NCI-H510A (cell line): ENCODE results near the gene TRPC4.

ENCODE experiments used
- DNase-seq: peaks from one replicate; lab custom pipeline; 2025; lab: John Stamatoyannopoulos, UW

Gene TRPC4

DNA sequence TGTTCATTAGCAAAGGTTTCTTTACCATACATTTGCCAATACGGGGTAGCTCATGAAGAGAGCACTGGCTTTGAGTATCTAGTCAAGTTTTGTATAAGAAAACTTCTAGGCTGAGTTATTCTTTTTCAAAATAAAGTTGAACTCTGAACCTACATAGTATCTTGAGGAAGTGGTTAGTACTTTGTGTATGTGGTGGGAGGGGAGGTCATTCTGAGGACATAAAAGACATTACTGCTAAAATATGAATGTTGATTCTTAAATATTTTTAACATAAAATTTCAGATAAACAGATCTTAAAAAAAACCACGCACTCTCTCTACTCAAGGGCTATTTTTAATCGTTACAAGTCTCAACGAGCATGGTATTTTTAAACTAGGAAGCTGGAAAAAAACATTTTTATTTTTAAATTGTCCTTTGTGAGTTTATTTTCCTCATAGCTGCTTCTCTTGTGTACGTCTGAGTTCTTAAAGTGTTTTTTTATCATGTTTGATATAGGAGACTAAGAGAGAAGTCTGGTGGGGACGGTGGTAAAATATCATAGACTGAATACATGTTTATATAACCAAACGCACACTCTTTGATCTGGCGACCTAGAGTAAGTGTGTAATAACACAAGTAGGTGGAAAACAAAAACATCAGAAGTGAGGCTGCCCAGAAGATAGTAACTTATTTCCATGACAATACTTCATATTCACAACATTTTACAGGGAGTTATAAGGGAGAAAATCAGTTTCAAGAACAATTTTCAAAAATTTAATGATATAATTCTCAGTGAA, 153.0 kb downstream of the TRPC4 start:
- DNase-seq = no peak

- DNase-seq = no peak
These were observed 154.0 kb downstream of the TRPC4 start for GRCh38 chr13:37715606-37716015.

DNA sequence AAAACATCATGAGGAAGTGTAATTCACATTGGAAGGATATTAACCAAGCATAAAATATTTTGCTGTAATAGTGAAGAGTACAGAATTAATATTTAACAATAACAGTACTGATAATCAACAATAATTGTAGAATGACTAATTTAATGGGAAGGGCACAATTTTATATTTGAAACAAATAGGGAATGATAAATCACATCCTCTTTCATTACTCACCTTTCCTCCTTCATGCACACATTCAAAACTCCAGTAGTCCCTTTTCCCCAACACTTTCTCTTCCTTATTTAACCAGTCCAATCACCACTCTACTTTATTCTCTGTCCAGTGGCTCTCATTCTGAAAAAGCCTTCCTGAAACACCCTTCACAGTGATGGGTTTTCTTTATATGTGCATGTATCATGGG, 160.3 kb downstream of the TRPC4 start:
- DNase-seq = no peak

- no peak for DNase-seq
These were observed 161.7 kb downstream of the TRPC4 start for GRCh38 chr13:37707739-37708500.

GRCh38 chr13:37706041-37706440, 163.5 kb downstream of the TRPC4 start:
- DNase-seq = no peak

GRCh38 chr13:37701972-37702371, 167.6 kb downstream of the TRPC4 start:
- no peak for DNase-seq

DNA sequence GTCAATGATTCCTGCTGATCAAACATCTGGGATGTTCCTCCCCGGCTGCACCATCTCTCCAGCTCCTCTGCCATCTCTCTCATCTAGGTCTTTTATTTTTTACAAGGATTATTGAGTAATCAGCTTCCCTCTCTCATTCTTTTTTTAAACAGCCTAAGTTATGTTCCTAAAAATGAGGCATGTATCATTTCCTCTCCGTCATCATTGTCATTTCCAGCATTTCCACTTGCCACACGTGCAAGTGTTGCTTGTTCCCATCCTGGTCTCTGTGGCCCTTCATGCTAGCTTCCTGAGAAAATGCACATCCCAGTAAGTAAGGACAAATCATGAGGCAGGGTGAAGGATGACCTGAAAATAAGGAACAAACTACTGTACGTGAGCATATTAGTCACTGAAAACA, 168.3 kb downstream of the TRPC4 start:
- no peak for DNase-seq

DNA sequence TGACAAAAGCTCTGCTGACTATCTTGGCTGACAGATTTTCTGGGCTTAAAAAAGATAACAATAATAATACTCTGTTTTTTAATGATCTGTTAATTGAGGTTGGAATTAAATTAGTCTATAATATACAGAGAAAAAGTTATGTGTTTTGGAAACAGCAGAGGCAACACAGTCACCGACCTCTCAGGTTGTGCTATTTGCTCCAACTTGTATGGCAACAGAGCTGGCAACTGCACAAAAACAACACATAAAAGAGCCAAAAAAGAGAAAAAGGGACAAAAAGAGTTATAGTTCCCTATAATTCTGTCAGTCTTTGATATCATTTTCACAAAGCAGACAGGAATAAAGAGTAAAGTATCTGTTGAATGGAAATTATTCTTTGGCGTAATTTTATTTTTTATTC, 168.7 kb downstream of the TRPC4 start:
- no peak for DNase-seq

GRCh38 chr13:37695200-37695599, 174.4 kb downstream of the TRPC4 start:
- no peak for DNase-seq

GRCh38 chr13:37690361-37690760, 179.2 kb downstream of the TRPC4 start:
- DNase-seq = no peak

- no peak for DNase-seq
These were observed 183.1 kb downstream of the TRPC4 start for GRCh38 chr13:37686501-37686900.

DNA sequence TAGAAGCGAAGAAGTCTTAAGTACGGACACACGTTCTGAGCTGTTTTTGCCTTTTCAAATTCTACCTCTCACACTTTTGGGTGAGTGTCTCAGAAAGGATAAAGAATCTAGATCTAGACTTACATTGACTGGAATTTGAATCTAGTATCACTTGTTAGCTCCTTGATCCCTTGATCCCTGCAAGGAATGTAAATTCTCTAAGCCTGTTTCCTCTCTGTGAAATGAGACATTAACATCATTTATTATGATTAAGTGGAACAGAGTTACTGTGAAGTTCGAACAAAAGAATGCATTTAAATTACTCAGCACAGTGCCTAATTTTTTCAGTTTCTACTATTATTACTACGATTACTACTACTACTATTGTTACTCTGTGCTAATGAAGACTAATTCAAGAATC, 184.4 kb downstream of the TRPC4 start:
- no peak for DNase-seq

DNA sequence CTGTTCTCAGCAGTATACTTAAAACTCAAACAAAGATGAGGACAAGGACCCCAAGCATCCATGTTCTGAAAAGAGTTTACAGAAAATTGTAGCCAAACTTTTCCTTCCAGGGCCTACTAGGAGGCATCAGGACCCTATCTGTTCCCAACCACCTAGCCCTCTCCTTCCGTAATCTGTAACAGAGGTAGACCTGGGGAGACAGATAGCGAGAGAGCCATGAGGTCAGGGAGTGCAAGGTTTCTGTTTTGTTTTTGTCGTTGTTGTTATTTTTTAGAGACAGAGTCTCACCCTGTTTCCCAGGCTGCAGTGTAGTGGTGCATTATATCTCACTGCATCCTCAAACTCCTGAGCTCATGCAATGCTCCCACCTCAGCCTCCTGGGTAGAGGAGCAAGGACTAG, 187.1 kb downstream of the TRPC4 start:
- DNase-seq = no peak

DNA sequence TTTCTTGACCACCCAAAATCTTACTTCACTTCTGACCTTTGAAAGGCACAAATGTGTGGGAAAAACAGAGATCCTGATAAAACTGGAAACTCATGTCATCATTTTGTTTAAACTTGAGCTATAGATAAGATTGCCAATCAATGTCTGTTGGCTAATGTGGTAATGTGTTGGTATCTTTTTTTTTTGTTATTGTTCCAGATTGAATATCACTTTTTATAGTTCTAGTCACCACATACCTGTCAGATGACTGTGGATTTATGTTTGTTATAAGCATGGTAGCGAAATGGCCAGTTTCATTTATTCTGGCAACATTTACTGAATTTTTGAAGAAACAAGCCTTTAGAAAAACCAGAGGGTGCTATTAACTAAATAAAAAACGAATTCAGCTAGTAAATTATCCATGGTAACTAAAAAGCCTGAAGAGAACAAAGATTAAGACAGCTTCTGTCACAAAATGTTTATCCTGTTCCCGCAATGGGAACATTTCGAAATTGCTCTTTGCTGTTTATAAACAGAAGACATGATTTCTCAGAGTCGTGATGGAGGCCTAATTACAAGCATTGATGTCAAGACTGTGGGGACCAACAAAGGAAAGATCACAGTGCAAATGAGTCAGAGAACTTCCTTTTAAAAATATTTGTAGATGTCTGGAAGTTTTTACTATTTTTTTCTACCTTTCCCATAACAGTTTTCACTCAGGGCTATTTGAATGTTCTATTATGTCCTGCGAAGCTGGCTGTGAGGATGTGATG, 188.1 kb downstream of the TRPC4 start:
- DNase-seq = no peak

DNA sequence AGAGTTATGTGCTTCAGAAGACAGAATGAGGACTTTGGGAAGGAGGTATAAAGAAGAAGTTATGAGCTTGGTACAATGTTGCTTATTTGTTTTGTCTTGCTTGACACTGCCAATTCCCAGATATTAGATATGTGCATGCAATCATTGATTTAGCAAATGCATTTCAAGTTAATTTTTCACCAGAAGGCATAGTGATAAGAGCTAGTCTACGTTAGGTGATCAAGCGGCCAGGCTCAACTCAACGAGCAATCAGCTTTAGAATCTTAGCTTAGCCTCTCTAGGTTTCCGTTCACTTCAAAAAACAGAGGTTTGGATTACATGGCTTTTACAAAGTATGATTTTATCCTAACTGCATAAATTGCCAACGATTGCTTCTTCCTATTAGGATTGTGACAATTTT, 189.4 kb downstream of the TRPC4 start:
- DNase-seq = no peak

GRCh38 chr13:37679043-37679442, 190.5 kb downstream of the TRPC4 start:
- DNase-seq = no peak

DNA sequence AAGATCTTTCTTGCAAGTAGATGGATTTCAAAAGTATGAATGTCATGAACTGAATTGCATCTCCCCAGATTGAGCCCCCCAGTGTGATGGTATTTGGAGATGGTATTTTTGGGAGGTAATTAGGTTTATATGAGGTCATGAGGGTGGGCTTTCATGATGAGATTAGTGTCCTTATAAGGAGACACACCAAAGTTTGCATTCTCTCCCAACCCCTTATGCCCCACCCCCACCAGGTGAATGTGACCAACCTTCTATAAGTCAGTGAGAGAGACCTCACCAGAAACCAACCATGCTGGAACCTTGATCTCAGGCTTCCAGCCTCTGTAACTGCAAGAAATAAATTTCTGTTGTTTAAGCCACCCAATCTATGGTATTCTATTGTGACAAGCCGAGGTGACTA, 199.7 kb downstream of the TRPC4 start:
- DNase-seq = no peak

- no peak for DNase-seq
These were observed 201.9 kb downstream of the TRPC4 start for GRCh38 chr13:37667702-37668101.

- DNase-seq = no peak
These were observed 203.5 kb downstream of the TRPC4 start for GRCh38 chr13:37666036-37666435.

- DNase-seq = no peak
These were observed 204.2 kb downstream of the TRPC4 start for GRCh38 chr13:37665420-37665819.

- DNase-seq = no peak
These were observed 205.8 kb downstream of the TRPC4 start for GRCh38 chr13:37663724-37664123.

GRCh38 chr13:37662624-37663023, 206.9 kb downstream of the TRPC4 start:
- no peak for DNase-seq

DNA sequence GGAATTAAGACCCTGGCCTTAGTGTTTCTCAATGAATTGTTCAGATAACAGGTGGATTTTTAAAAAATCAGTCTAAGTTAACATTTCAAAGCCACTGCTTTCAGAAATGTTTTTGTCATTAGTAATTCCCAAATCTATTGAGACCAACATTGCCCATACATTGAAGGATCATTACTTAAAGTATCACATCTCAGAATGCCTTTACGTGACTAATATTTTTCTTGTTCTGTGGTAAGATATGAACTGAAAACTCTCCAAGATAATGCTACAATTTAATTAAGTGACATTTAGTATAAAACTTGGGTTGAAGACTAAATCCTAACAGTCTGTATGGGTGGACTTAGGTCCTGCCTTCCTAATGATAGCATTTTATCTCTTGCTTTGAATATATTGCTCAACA, 211.6 kb downstream of the TRPC4 start:
- DNase-seq = no peak
